Measurements from ENCODE around the gene TSPAN15. TPM values are rescaled to one million over a fixed set of nuclear protein-coding genes. Genes with fewer than 3 reads are reported as not detected.

TSPAN15 gene
- polyA plus RNA-seq, 1 donor (not counting 4 experiments of a cell fraction or from before 2014, with no cell fraction given): 2.1 TPM

GRCh38 chr10:69418052-69418752, 33.1 kb upstream of the TSPAN15 start:
- FAIRE-seq (no peak), DNase-seq (ENCODE audit: low read depth, low spot score) (no peak)
- H3K9me1 ChIP-seq (ENCODE audit: control insufficient read depth, extremely low read depth, insufficient read depth, low read length): no peaks in the 10 kb centered on the region
- TF ChIP-seq, protein P1, sequence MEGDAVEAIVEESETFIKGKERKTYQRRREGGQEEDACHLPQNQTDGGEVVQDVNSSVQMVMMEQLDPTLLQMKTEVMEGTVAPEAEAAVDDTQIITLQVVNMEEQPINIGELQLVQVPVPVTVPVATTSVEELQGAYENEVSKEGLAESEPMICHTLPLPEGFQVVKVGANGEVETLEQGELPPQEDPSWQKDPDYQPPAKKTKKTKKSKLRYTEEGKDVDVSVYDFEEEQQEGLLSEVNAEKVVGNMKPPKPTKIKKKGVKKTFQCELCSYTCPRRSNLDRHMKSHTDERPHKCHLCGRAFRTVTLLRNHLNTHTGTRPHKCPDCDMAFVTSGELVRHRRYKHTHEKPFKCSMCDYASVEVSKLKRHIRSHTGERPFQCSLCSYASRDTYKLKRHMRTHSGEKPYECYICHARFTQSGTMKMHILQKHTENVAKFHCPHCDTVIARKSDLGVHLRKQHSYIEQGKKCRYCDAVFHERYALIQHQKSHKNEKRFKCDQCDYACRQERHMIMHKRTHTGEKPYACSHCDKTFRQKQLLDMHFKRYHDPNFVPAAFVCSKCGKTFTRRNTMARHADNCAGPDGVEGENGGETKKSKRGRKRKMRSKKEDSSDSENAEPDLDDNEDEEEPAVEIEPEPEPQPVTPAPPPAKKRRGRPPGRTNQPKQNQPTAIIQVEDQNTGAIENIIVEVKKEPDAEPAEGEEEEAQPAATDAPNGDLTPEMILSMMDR (optimal IDR thresholded peaks at IDR 0.05 in 1 of 3, IDR thresholded peaks at IDR 0.05 in 1 of 3, conservative IDR thresholded peaks at IDR 0.05 in 1 of 3; ENCODE audit: extremely low read depth in 1 of 3, insufficient read depth in 2 of 3, low read length in 3 of 3): no peak
- TF ChIP-seq EZH2 (IDR thresholded peaks at IDR 0.05; ENCODE audit: low read length): no peak
- H4K20me1 ChIP-seq (ENCODE audit: control insufficient read depth, extremely low read depth, insufficient read depth, low read length): no peaks in the 10 kb centered on the region
- no peaks in the 10 kb centered on the region for H3K27me3 ChIP-seq (ENCODE audit: control insufficient read depth, extremely low read depth, insufficient read depth, low read length)
- dilution Hi-C loops (cut with MboI; ENCODE audit: extremely low pct_ligation_motif_present, low sequenced_read_pairs): no loop called here
- peaks cover 5% of the 10 kb centered on the region for H3K4me1 ChIP-seq (ENCODE audit: control insufficient read depth, extremely low read depth, insufficient read depth, low read length)
- no peak overlapping the region for H3K27ac ChIP-seq (ENCODE audit: control insufficient read depth, insufficient read depth, low read length)
- no peak overlapping the region for H3K4me3 ChIP-seq (ENCODE audit: control insufficient read depth in 2 of 3, extremely low read depth in 1 of 3, insufficient read depth in 2 of 3, low read depth in 1 of 3, low read length in 3 of 3)
- H3K36me3 ChIP-seq (ENCODE audit: control insufficient read depth in 2 of 2, extremely low read depth in 1 of 2, insufficient read depth in 2 of 2, low read length in 2 of 2): no peaks in the 10 kb centered on the region
- H3K9ac ChIP-seq (ENCODE audit: control insufficient read depth, extremely low read depth, insufficient read depth, low read length): no peak overlapping the region
- no peak overlapping the region for H2AFZ ChIP-seq (ENCODE audit: control insufficient read depth, low read length)
- no peaks in the 10 kb centered on the region for H3K79me2 ChIP-seq (ENCODE audit: control insufficient read depth, insufficient read depth, low read length)
- H3K4me2 ChIP-seq (ENCODE audit: control insufficient read depth, extremely low read depth, insufficient read depth, low read depth, low read length): no peak overlapping the region
- H3K9me3 ChIP-seq (ENCODE audit: control insufficient read depth, low read depth, low read length): no peaks in the 10 kb centered on the region

DNA sequence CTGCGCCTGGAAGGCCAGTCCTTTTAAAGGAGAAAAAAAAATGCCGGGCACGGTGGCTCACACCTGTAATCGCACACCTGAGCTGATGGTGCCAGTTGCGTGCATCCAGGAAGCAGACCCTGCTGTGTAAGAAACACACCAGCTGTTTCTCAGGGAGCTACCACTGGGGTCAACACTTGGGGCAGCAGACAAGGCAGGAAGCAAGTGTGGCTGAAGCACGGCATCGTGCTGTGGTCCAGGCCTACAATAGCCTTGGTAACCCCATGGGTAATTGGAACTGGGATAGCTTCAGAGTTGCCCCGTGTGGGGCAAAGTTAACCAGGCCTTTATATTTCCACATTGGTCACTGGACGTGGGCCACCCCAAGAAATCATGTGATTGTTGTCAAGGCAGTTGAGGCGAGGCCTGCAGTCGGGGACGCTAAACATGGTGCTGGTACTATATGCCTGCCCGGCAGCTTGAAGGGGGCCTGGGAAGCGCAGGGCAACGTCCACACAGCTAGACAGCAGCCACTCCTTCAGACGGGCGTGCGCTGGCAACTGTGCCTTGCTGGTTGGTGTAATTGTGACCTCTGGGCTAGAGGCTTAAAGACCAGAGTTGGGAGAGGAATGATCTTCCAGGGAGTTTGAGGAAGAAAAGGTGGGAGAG, 32.0 kb upstream of the TSPAN15 start:
- H3K79me2 ChIP-seq (ENCODE audit: control insufficient read depth, insufficient read depth, low read length): no peaks in the 10 kb centered on the region
- no peak for TF ChIP-seq EZH2 (IDR thresholded peaks at IDR 0.05; ENCODE audit: low read length)
- TF ChIP-seq, protein P1 (optimal IDR thresholded peaks at IDR 0.05 in 1 of 3, IDR thresholded peaks at IDR 0.05 in 1 of 3, conservative IDR thresholded peaks at IDR 0.05 in 1 of 3; ENCODE audit: extremely low read depth in 1 of 3, insufficient read depth in 2 of 3, low read length in 3 of 3): no peak
- no peak overlapping the region for H3K9ac ChIP-seq (ENCODE audit: control insufficient read depth, extremely low read depth, insufficient read depth, low read length)
- no peaks in the 10 kb centered on the region for H3K27me3 ChIP-seq (ENCODE audit: control insufficient read depth, extremely low read depth, insufficient read depth, low read length)
- dilution Hi-C loops (cut with MboI; ENCODE audit: extremely low pct_ligation_motif_present, low sequenced_read_pairs): no loop called here
- FAIRE-seq: no peak
- H3K36me3 ChIP-seq (ENCODE audit: control insufficient read depth in 2 of 2, extremely low read depth in 1 of 2, insufficient read depth in 2 of 2, low read length in 2 of 2): no peaks in the 10 kb centered on the region
- H3K27ac ChIP-seq (ENCODE audit: control insufficient read depth, insufficient read depth, low read length): no peak overlapping the region
- H3K4me1 ChIP-seq (ENCODE audit: control insufficient read depth, extremely low read depth, insufficient read depth, low read length): peaks cover 5% of the 10 kb centered on the region
- H2AFZ ChIP-seq (ENCODE audit: control insufficient read depth, low read length): no peak overlapping the region
- H3K9me3 ChIP-seq (ENCODE audit: control insufficient read depth, low read depth, low read length): no peaks in the 10 kb centered on the region
- H3K4me2 ChIP-seq (ENCODE audit: control insufficient read depth, extremely low read depth, insufficient read depth, low read depth, low read length): no peak overlapping the region
- H3K4me3 ChIP-seq (ENCODE audit: control insufficient read depth in 2 of 3, extremely low read depth in 1 of 3, insufficient read depth in 2 of 3, low read depth in 1 of 3, low read length in 3 of 3): no peak overlapping the region
- no peaks in the 10 kb centered on the region for H4K20me1 ChIP-seq (ENCODE audit: control insufficient read depth, extremely low read depth, insufficient read depth, low read length)
- no peaks in the 10 kb centered on the region for H3K9me1 ChIP-seq (ENCODE audit: control insufficient read depth, extremely low read depth, insufficient read depth, low read length)
- DNase-seq (ENCODE audit: low read depth, low spot score): no peak
